Right atrium auricular region (tissue), 2 donors: Measurements from ENCODE around the gene RAI14. TPM values are rescaled to one million over a fixed set of nuclear protein-coding genes. Genes with fewer than 3 reads are reported as not detected.

ENCODE experiments used
- DNase-seq: peaks from one replicate; pipeline ENCODE4 v3.0.0-alpha.2; 2019; ENCODE audit warnings: low spot score
- H3K27ac ChIP-seq, 2 donors: fragments of 200-600 bp; sonication (generic); 1 replicate in 1 of 2; 2 replicates in 1 of 2; pipeline ENCODE4 v1.5.1; 2016 to 2019
- H3K27me3 ChIP-seq, 2 donors: fragments of 200-600 bp; sonication (generic); one replicate each; pipeline versions ENCODE4 v1.5.1 to v1.6.0; 2017 to 2019
- H3K36me3 ChIP-seq: fragments of 200-600 bp; sonication (generic); one replicate; pipeline ENCODE4 v1.5.1; 2016
- H3K4me1 ChIP-seq, 2 donors: fragments of 200-600 bp; sonication (generic); one replicate each; pipeline versions ENCODE4 v1.5.1 to v1.6.0; 2017 to 2019
- H3K4me3 ChIP-seq, 2 donors: fragments of 200-600 bp; sonication (generic); 1 replicate in 1 of 2; 2 replicates in 1 of 2; pipeline ENCODE4 v1.5.1; 2017 to 2019; ENCODE audit warnings: mild to moderate bottlenecking in 1 of 2, moderate library complexity in 1 of 2
- H3K9me3 ChIP-seq, 2 donors: fragments of 200-600 bp; sonication (generic); one replicate each; pipeline ENCODE4 v1.5.1; 2019
- CTCF ChIP-seq, 2 donors: fragments of 200-600 bp; sonication (generic); IDR thresholded peaks; one replicate each; pipeline ENCODE4 v1.5.1; 2019; ENCODE audit warnings: antibody characterized with exemption in 2 of 2
- total RNA-seq, 2 donors: library from RNA; depleted of rRNA; stranded (reverse); fragments of >200 nt; gene quantifications; one replicate each; pipeline ENCODE4 v1.1.0, GENCODE V29; 2016

Gene RAI14
- total RNA-seq, 2 donors from 2014 or later: 14.0 to 21.3 TPM

DNA sequence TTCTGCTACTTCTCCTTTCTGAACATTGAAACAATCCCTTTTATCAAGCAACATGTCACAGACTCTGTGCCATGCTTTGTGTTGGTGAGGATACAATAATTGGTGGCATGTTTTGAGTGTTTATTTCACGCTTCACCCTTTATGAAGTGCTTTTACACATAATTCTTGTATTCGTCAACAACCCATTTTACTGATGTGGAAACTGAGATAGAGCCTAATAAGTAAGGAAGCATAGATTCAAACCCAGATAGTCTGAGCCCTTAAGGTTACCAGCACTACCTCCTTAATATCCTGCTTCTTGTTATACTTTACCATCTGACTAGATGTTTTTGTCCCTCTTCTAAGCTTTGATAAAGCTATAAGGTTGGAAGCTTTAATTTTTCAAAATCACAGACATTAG is 133.5 kb downstream of the RAI14 start:
- Histone ChIP-seq H3K27ac (no peak overlapping the region), H3K9me3 (no peaks in the 10 kb centered on the region)

GRCh38 chr5:34790069-34790468 is 133.9 kb downstream of the RAI14 start:
- Histone ChIP-seq H3K36me3 (no peaks in the 10 kb centered on the region), H3K27ac (no peak overlapping the region), H3K4me1 (peaks cover 0 to 8% of the 10 kb centered on the region in 2 donors), H3K27me3 (no peaks in the 10 kb centered on the region), H3K9me3 (no peaks in the 10 kb centered on the region), H3K4me3 (no peak overlapping the region)
- DNase-seq: no peak
- TF ChIP-seq CTCF (IDR thresholded peaks at IDR 0.05): no peak

More for the DNA sequence above, 133.5 kb downstream of the RAI14 start:
- Histone ChIP-seq H3K36me3 (no peaks in the 10 kb centered on the region), H3K4me1 (peaks cover 0 to 8% of the 10 kb centered on the region in 2 donors), H3K4me3 (no peak overlapping the region), H3K27me3 (no peaks in the 10 kb centered on the region)
- TF ChIP-seq CTCF (IDR thresholded peaks at IDR 0.05): no peak
- DNase-seq: no peak

GRCh38 chr5:34791761-34792244 is 135.7 kb downstream of the RAI14 start:
- no peaks in the 10 kb centered on the region for H3K27me3 ChIP-seq
- no peak overlapping the region for H3K27ac ChIP-seq
- TF ChIP-seq CTCF (IDR thresholded peaks at IDR 0.05): no peak
- DNase-seq: no peak
- no peaks in the 10 kb centered on the region for H3K36me3 ChIP-seq
- no peak overlapping the region for H3K4me3 ChIP-seq
- H3K9me3 ChIP-seq: no peaks in the 10 kb centered on the region
- H3K4me1 ChIP-seq: peaks cover 0 to 8% of the 10 kb centered on the region in 2 donors

- H3K36me3 ChIP-seq: no peaks in the 10 kb centered on the region
Measured at GRCh38 chr5:34802834-34803563, 146.9 kb downstream of the RAI14 start.

GRCh38 chr5:34803974-34804732 is 148.0 kb downstream of the RAI14 start:
- no peak overlapping the region for H3K27ac ChIP-seq
- H3K9me3 ChIP-seq: no peaks in the 10 kb centered on the region
- no peaks in the 10 kb centered on the region for H3K4me1 ChIP-seq
- DNase-seq: no peak
- no peaks in the 10 kb centered on the region for H3K27me3 ChIP-seq
- H3K36me3 ChIP-seq: no peaks in the 10 kb centered on the region
- no peak overlapping the region for H3K4me3 ChIP-seq
- no peak for TF ChIP-seq CTCF (IDR thresholded peaks at IDR 0.05)

More at GRCh38 chr5:34802834-34803563, 146.9 kb downstream of the RAI14 start:
- no peak for TF ChIP-seq CTCF (IDR thresholded peaks at IDR 0.05)
- Histone ChIP-seq H3K27ac (no peak overlapping the region), H3K27me3 (no peaks in the 10 kb centered on the region), H3K9me3 (no peaks in the 10 kb centered on the region), H3K4me1 (no peaks in the 10 kb centered on the region), H3K4me3 (no peak overlapping the region)
- DNase-seq: no peak
